Vagina (tissue), 2 donors: ENCODE data around the gene GID8. TPM values are rescaled to one million over a fixed set of nuclear protein-coding genes. Genes with fewer than 3 reads are reported as not detected.

Experiments used
- DNase-seq, 2 donors: peaks; one replicate each; pipeline ENCODE4 v3.0.0-alpha.2; 2017; ENCODE audit errors: extremely low spot score in 2 of 2
- H3K27ac ChIP-seq: fragments of 200-600 bp; sonication (generic); one replicate; pipeline ENCODE4 v1.5.1; 2019
- H3K27me3 ChIP-seq: fragments of 200-600 bp; sonication (generic); one replicate; pipeline ENCODE4 v1.5.1; 2019
- H3K36me3 ChIP-seq, 2 donors: fragments of 200-600 bp; sonication (generic); one replicate each; pipeline ENCODE4 v1.5.1; 2017 to 2019
- H3K4me1 ChIP-seq: fragments of 200-600 bp; sonication (generic); one replicate; pipeline ENCODE4 v1.5.1; 2019
- H3K4me3 ChIP-seq, 2 donors: fragments of 200-600 bp; sonication (generic); 1 replicate in 1 of 2; 2 replicates in 1 of 2; pipeline ENCODE4 v1.5.1; 2016 to 2019
- H3K9me3 ChIP-seq: fragments of 200-600 bp; sonication (generic); one replicate; pipeline ENCODE4 v1.5.1; 2019
- CTCF ChIP-seq, 3 experiments: fragments of 450-650 bp in 2 of 3; fragments of 200-600 bp in 1 of 3; sonication (generic) in 1 of 3; IDR thresholded peaks; one replicate each; pipeline ENCODE4 v1.5.1; 2017 to 2019; ENCODE audit warnings: antibody characterized with exemption in 3 of 3, mild to moderate bottlenecking in 2 of 3, moderate library complexity in 2 of 3
- POLR2A ChIP-seq, 2 donors: fragments of 450-650 bp; IDR thresholded peaks; one replicate each; pipeline ENCODE4 v1.6.1; 2017; ENCODE audit warnings: antibody characterized with exemption in 2 of 2, mild to moderate bottlenecking in 2 of 2, moderate library complexity in 2 of 2
- POLR2AphosphoS5 ChIP-seq, 2 donors: sonication (generic); formaldehyde crosslinking; IDR thresholded peaks; one replicate each; pipeline ENCODE4 v1.9.0; 2017; ENCODE audit warnings: antibody characterized with exemption in 2 of 2, mild to moderate bottlenecking in 2 of 2, low read depth in 1 of 2; ENCODE audit not compliant: insufficient read depth in 1 of 2
- intact Hi-C: fragments of 100-400 bp; cut with DNase I; formaldehyde crosslinking; loops from one replicate; pipeline ENCODE4 v1.15.1; 2023
- total RNA-seq: library from RNA; depleted of rRNA; stranded (reverse); fragments of >200 nt; gene quantifications from one replicate; pipeline ENCODE4 v1.2.3, GENCODE V29; 2016

The GID8 gene
- total RNA-seq, 1 donor from 2014 or later, result 30.2 TPM

GRCh38 chr20:62931464-62931863 is 6.5 kb upstream of the GID8 start:
- DNase-seq, result no peak
- peaks cover 64% of the 10 kb centered on the region for H3K4me1 ChIP-seq
- no peak overlapping the region for H3K27ac ChIP-seq
- no peak overlapping the region for H3K4me3 ChIP-seq
- no peaks in the 10 kb centered on the region for H3K36me3 ChIP-seq
- TF ChIP-seq CTCF (IDR thresholded peaks at IDR 0.05), result no peak
- TF ChIP-seq POLR2A (IDR thresholded peaks at IDR 0.05), result no peak
- no peak for TF ChIP-seq POLR2AphosphoS5 (IDR thresholded peaks at IDR 0.05; ENCODE audit: insufficient read depth in 1 of 2, low read depth in 1 of 2)
- H3K27me3 ChIP-seq, result no peaks in the 10 kb centered on the region
- H3K9me3 ChIP-seq, result no peaks in the 10 kb centered on the region
- intact Hi-C loops, result no loop called here

- TF ChIP-seq CTCF (IDR thresholded peaks at IDR 0.05), result no peak
- Histone ChIP-seq H3K36me3 (no peaks in the 10 kb centered on the region), H3K4me3 (no peak overlapping the region), H3K27ac (no peak overlapping the region), H3K27me3 (no peaks in the 10 kb centered on the region), H3K4me1 (peaks cover 54% of the 10 kb centered on the region), H3K9me3 (no peaks in the 10 kb centered on the region)
- intact Hi-C loops, result no loop called here
- no peak for DNase-seq
Measured at GRCh38 chr20:62933966-62934365, 4.0 kb upstream of the GID8 start.

GRCh38 chr20:62935204-62935967 is 2.6 kb upstream of the GID8 start:
- Histone ChIP-seq H3K4me3 (peak overlapping the region in 1 of 2 donors; percentile 8), H3K27me3 (no peaks in the 10 kb centered on the region), H3K27ac (no peak overlapping the region), H3K9me3 (no peaks in the 10 kb centered on the region), H3K36me3 (no peaks in the 10 kb centered on the region), H3K4me1 (peaks cover 57% of the 10 kb centered on the region)
- TF ChIP-seq CTCF (IDR thresholded peaks at IDR 0.05) (no peak), POLR2AphosphoS5 (IDR thresholded peaks at IDR 0.05; ENCODE audit: insufficient read depth in 1 of 2, low read depth in 1 of 2) (no peak), POLR2A (IDR thresholded peaks at IDR 0.05) (no peak)
- intact Hi-C loops, result no loop called here
- no peak for DNase-seq

- no peak overlapping the region for H3K27ac ChIP-seq
- no peaks in the 10 kb centered on the region for H3K27me3 ChIP-seq
Measured at GRCh38 chr20:62935968-62936585, 1.9 kb upstream of the GID8 start.

More at GRCh38 chr20:62935968-62936585, 1.9 kb upstream of the GID8 start:
- Histone ChIP-seq H3K4me1 (peaks cover 63% of the 10 kb centered on the region), H3K36me3 (no peaks in the 10 kb centered on the region), H3K9me3 (no peaks in the 10 kb centered on the region), H3K4me3 (peak overlapping the region; percentile 91 to 97)
- no peak for TF ChIP-seq CTCF (IDR thresholded peaks at IDR 0.05)
- TF ChIP-seq POLR2AphosphoS5 (IDR thresholded peaks at IDR 0.05; ENCODE audit: insufficient read depth in 1 of 2, low read depth in 1 of 2), result no peak
- TF ChIP-seq POLR2A (IDR thresholded peaks at IDR 0.05), result no peak
- DNase-seq, result no peak
- intact Hi-C loops, result no loop called here
